Activated T-helper 1 cell treated with anti-CD3 and anti-CD28 coated beads, Interleukin-12 subunit alpha, Interleukin-12 subunit beta, Interleukin-2, Interleukin-4 antibody, amounts not matched to agents 30 ng/mL and 10 ng/mL and 1 ng/mL, durations not matched to agents 14 hours and 24 hours and 36 hours (primary cell): ENCODE measurements around the gene KCNQ1. TPM values are rescaled to one million over a fixed set of nuclear protein-coding genes. Genes with fewer than 3 reads are reported as not detected.

Source experiments
- DNase-seq: peaks from one replicate; pipeline ENCODE4 v3.0.0; 2021; ENCODE audit warnings: low spot score
- H3K27ac Mint-ChIP-seq: one replicate; pipeline ENCODE4 v1.8.0; 2021; ENCODE audit warnings: mild to moderate bottlenecking, mixed read lengths
- H3K27me3 Mint-ChIP-seq: one replicate; pipeline ENCODE4 v1.8.0; 2022; ENCODE audit warnings: mild to moderate bottlenecking, moderate library complexity, mixed read lengths; ENCODE audit not compliant: insufficient read depth
- H3K36me3 Mint-ChIP-seq: one replicate; pipeline ENCODE4 v1.8.0; 2021; ENCODE audit warnings: low read depth, mixed read lengths
- H3K4me1 Mint-ChIP-seq: one replicate; pipeline ENCODE4 v1.8.0; 2021; ENCODE audit warnings: low read depth, mixed read lengths
- H3K4me3 Mint-ChIP-seq: one replicate; pipeline ENCODE4 v1.8.0; 2021; ENCODE audit warnings: mild to moderate bottlenecking, moderate library complexity, mixed read lengths
- H3K9me3 Mint-ChIP-seq: one replicate; pipeline ENCODE4 v1.8.0; 2021; ENCODE audit warnings: mixed read lengths
- intact Hi-C: fragments of 100-400 bp; cut with micrococcal nuclease; formaldehyde crosslinking; loops from one replicate; pipeline ENCODE4 v1.15.1; 2024
- total RNA-seq: library from RNA; stranded (reverse); gene quantifications from 2 replicates; pipeline ENCODE4 v1.2.3, GENCODE V29; 2022

KCNQ1 gene
- total RNA-seq, 1 donor from 2014 or later: 6.4 TPM

DNA sequence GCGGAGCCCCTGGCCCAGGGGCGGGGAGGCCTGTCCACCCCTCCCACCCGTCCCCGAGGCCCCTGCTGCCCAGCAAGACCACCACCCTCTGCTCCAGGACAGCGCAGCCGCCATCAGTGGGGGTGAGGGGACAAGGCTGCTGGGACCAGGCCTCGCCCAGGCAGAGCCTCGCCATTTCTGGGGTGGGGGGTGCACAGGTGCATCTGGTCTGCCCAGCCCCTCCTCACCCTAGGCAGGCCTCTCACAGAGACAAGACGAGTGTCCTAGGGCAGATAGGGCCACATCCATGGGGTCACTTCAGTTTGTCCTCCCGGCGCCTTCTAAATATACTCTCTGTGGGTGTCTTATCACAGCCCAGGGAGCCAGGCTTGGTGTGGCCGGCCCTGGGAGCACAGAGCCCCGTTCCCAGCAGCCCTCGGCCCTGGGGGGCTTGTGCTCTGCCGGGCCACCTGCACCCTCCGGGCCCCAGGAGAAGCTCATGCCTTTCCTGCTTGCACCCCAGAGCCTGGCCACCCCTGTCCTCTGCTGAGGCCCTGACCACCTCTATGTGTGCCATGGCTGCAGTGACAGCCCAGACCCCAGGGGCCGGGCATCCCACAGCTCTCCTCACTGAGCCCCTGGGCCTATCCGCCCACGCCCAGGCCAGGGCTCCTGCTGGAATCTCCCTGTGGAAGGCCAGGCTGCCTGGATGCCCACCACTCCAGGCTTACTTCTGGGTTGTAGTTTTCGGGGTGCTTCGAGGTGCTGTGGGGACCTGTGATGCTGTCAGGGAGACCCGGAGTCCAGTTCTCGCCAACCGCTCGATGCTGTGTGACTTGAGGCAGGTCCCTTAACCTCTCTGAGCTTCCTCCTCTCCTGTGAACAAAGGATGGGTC lies 70.8 kb downstream of the KCNQ1 start:
- H3K27ac Mint-ChIP-seq: no peak overlapping the region
- no peaks in the 10 kb centered on the region for H3K27me3 Mint-ChIP-seq
- no peaks in the 10 kb centered on the region for H3K9me3 Mint-ChIP-seq
- H3K4me3 Mint-ChIP-seq: no peak overlapping the region
- intact Hi-C loops: no loop called here
- no peaks in the 10 kb centered on the region for H3K4me1 Mint-ChIP-seq
- no peaks in the 10 kb centered on the region for H3K36me3 Mint-ChIP-seq
- DNase-seq: no peak

DNA sequence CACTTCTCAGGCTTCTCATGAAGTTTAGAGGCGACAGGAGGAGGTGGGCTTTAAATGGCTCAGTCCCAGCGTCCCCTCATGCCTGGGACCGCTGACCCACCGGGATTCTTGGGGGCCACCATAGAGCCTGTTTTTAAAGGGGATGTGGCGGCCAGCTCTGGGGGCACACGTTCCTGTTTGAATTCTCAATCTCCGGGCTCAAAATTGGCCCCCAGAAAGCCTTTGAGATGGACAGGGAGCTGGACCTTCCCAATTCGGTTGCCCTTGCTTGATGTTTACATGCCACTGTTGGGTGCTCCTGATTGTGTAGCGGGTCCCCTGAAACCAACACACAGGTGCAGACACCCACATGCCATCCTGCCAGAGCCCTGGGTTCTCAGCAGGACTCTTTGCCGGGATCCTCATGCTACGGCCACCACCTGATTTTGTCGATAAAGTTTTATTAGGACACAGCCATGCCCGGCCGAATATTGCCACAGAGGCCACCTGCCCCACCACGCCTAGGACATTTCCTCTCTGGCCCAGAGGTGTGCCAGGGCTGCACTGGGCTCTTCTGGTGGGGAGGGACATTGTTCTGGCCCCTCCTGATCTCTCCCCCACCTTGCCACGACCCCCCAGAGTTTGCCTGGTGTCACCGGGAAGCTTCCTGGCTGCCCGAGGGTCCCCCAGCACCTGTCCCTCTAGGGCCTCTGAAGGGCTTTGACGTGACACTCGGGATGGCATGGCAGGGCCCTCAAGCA lies 71.6 kb downstream of the KCNQ1 start:
- intact Hi-C loops: no loop called here
- Mint-ChIP-seq H3K36me3 (no peaks in the 10 kb centered on the region), H3K27ac (no peak overlapping the region), H3K9me3 (no peaks in the 10 kb centered on the region), H3K4me3 (no peak overlapping the region), H3K4me1 (no peaks in the 10 kb centered on the region), H3K27me3 (no peaks in the 10 kb centered on the region)
- DNase-seq: no peak

DNA sequence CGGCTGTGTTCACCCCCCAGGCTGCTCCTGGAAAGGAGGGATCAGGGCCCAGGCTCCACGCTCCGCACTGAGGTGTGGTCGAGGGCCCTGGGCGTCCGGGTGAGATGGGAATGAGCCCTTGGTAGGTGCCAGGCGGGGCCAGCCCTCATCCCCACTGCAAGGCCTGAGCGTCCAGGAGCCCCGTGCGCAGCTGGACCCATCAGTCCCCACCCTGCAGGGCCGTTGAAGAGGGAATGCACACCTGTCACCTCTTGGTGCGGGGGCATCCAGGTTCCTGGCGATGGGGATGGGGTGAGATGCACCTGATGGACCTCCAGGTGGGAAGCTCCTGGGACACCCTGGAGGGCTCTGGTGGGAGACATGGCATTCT lies 72.2 kb downstream of the KCNQ1 start:
- no peaks in the 10 kb centered on the region for H3K9me3 Mint-ChIP-seq
- intact Hi-C loops: no loop called here
- no peaks in the 10 kb centered on the region for H3K36me3 Mint-ChIP-seq
- no peaks in the 10 kb centered on the region for H3K27me3 Mint-ChIP-seq
- no peak overlapping the region for H3K4me3 Mint-ChIP-seq
- no peaks in the 10 kb centered on the region for H3K4me1 Mint-ChIP-seq
- no peak for DNase-seq
- H3K27ac Mint-ChIP-seq: no peak overlapping the region

DNA sequence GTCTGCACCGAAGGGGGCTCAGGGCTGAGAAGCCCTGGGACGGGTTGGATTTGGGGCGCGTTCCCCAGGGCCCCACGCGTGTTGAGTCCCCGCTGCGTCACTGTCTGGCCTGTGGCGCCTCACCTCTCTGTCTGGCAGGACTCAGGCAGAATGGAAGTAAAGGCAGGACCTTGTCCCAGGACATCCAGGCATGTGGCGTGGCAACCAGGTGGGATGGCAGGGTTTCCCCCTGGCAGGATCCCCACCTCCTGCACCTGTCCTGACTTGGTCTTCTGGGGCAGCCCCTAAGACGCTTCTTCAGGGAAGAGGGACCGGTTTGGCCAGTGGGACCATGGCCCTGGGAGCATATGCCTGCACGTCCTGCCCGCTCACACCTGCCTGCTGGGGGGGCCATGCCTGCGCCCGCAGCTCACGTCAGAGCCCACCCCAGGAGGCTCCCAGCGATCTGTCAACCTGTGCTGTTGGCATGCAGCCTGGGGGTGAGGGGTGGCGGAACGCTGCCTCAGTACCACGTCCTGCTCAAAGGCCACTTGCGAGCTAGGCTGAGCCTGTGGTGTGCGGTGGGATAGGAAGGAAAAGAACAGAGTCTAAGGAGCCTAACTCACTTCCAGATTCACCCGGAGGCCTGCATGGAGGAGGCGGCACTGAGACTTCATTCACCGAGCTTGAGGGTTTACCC lies 72.7 kb downstream of the KCNQ1 start:
- H3K9me3 Mint-ChIP-seq: no peaks in the 10 kb centered on the region
- no peak for DNase-seq
- H3K27ac Mint-ChIP-seq: no peak overlapping the region
- no peak overlapping the region for H3K4me3 Mint-ChIP-seq
- no peaks in the 10 kb centered on the region for H3K4me1 Mint-ChIP-seq
- intact Hi-C loops: no loop called here
- no peaks in the 10 kb centered on the region for H3K36me3 Mint-ChIP-seq
- H3K27me3 Mint-ChIP-seq: no peaks in the 10 kb centered on the region

DNA sequence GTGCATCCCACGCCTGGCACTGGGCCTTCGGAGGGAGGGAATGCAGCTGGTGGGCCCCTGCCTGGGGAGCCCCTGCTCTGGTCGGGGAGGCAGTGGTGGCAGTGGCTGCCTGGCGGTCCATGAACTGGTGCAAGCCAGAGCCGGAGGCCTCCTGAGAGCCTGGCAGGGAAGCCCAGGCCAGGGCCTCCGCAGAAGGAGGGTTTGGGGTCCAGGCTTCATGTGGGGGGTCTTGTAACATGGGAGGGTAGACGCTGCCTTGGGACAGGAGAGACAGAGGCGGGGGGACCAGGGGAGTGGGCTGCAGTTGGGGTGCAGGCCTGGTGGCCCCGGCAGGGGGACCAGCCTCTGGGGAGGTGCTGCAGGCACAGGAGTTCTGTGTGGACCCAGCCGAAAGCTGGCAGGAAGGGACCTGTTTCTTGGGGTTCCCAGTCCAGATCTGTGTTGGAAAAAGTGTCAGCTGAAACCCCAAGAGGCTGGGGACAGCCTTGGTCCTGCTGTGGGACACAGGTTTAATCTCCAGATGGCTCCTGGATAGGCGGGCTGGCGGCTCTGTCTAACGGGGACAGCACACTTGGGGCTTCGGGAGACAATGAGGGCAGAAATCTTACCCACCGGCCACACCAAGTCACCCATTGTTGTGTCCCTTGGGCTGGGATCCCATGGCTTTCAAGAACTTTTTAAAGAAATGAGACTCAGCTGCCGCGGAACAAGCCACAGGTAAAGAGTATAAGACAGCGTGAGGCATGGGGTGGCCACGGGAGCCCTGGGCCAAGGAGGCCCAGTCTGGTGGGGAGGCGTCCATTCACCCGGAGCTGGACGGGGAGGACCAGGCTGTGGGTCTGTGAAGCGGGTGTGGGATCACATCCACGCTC lies 73.5 kb downstream of the KCNQ1 start:
- H3K4me3 Mint-ChIP-seq: no peak overlapping the region
- no peaks in the 10 kb centered on the region for H3K4me1 Mint-ChIP-seq
- H3K27ac Mint-ChIP-seq: no peak overlapping the region
- no peak for DNase-seq
- H3K9me3 Mint-ChIP-seq: no peaks in the 10 kb centered on the region
- no peaks in the 10 kb centered on the region for H3K27me3 Mint-ChIP-seq
- no peaks in the 10 kb centered on the region for H3K36me3 Mint-ChIP-seq
- intact Hi-C loops: no loop called here

DNA sequence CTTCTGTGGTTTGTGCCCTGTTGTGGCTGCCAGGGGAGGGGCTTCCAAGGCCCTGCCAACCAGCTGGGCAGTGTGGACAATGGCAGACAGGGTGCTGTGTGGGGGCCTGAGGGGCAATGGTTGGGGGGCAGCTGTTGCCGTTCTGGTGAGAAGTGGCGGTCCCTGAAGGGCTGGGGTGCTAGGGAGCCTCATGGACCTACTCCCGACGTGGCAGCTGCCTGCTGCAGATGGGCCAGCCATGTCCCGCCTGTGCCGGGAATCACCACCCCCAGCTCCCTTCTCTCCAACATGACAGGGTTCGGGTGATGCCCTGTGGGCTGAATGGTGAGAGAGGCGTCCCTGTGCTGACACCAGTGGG lies 74.2 kb downstream of the KCNQ1 start:
- DNase-seq: no peak
- H3K4me1 Mint-ChIP-seq: no peaks in the 10 kb centered on the region
- H3K27me3 Mint-ChIP-seq: no peaks in the 10 kb centered on the region
- H3K36me3 Mint-ChIP-seq: no peaks in the 10 kb centered on the region
- no peak overlapping the region for H3K27ac Mint-ChIP-seq
- H3K4me3 Mint-ChIP-seq: no peak overlapping the region
- H3K9me3 Mint-ChIP-seq: no peaks in the 10 kb centered on the region
- intact Hi-C loops: no loop called here

DNA sequence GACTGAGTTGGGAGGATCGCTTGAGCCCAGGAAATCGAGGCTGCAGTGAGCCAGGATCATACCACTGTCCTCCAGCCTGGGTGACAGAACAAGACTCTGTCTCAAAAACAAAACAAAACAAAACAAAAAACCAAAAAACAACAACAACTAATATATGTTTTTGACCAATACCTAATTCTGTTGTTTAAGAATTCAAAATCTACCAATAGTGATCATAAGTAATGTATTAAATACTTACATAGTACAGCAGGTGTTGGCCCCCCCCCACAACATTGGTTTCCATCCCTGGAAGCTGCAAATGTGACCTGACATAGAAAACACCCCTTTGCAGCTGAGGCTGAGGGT lies 74.7 kb downstream of the KCNQ1 start:
- Mint-ChIP-seq H3K36me3 (no peaks in the 10 kb centered on the region), H3K27me3 (no peaks in the 10 kb centered on the region), H3K27ac (no peak overlapping the region), H3K9me3 (no peaks in the 10 kb centered on the region), H3K4me3 (no peak overlapping the region), H3K4me1 (no peaks in the 10 kb centered on the region)
- no peak for DNase-seq
- intact Hi-C loops: no loop called here

DNA sequence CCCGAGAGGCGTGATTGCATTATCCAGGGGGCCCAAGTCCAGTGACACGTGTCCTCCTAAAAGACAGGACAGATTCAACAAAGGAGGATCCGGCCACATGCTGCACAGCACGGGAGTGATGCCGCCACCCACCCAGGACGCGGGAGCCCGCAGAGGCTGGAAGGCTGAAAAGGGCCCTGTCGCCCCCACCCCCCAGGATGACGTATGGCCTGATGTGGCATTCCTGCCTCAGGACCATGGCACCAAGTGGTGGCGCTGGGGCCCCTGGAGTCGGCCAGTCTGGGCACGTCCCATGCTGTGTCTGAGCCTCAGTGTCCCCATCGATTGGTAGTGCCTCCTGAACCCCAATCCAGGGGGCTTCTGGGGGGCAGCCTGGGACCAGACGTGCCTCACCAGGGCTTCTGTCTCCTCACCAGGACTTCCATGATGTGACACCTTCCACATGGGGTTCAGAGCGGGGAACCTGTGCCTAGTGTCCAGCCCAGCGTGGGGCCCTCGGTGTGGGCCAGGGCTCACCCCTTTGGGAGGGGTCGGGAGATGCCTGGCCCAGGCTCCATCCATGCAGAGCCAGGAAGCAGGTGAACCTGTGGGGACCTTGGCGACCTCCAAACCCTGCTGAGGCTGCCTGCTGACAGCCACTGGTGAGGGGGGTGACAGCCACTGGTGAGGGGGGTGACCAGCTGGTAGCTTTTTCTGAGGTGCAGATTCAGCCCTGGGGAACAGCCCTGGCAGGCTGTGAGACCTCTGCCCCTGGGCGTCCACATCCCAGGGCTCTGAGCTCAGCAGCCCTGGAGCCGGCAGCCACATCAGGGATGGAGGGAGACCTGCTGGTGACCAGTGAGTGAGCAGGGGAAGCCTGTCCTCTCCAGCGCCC lies 75.3 kb downstream of the KCNQ1 start:
- no peak for DNase-seq
- Mint-ChIP-seq H3K4me1 (no peaks in the 10 kb centered on the region), H3K27ac (no peak overlapping the region), H3K9me3 (no peaks in the 10 kb centered on the region), H3K36me3 (no peaks in the 10 kb centered on the region), H3K27me3 (no peaks in the 10 kb centered on the region), H3K4me3 (no peak overlapping the region)
- intact Hi-C loops: no loop called here

DNA sequence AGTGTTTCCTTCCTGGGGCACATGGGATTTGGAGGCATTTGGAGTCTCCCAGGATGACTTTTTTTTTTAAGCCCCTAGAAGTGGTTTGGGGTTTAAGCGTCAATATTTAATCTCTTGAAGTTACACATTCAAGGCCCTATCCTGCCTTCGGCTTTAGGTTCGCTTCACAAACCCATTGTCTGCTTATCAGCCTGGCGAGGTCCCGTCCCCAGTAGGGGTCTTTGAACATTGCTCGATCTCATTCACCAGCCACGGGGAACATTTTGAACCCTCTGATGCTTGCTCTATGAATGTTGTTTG lies 75.9 kb downstream of the KCNQ1 start:
- Mint-ChIP-seq H3K27ac (no peak overlapping the region), H3K27me3 (no peaks in the 10 kb centered on the region), H3K36me3 (no peaks in the 10 kb centered on the region), H3K9me3 (no peaks in the 10 kb centered on the region), H3K4me1 (no peaks in the 10 kb centered on the region), H3K4me3 (no peak overlapping the region)
- intact Hi-C loops: no loop called here
- no peak for DNase-seq

DNA sequence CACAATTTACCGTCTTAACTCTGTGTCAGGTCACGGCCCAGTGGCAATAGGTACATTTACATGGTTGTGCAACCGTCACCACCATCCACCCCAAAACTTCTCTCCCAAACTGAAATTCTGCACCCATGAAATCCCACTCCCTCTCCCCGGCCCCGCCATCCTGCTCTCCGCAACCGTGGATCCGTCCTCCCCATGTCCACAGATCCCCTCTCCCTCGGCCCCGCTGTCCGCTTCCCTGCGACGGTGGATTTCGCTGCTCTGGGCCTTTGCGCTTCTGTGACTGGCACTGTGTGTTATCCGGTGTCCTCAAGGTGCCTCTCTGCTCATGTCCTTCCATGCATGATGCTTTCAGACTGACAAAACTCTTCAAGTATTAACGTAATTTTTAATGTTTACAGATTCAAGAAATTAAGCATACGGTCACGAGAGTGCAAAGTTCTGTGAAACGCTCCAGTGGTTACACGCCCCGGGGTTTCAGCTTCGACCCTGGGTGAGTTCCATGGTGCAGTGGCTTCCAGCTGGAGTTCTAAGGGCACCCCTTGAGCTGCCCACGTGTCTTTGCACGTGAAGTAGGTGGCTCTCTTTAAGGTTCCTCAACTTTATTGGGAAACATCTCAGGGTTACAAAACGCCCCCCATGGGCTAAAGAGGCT lies 76.4 kb downstream of the KCNQ1 start:
- intact Hi-C loops: no loop called here
- Mint-ChIP-seq H3K4me3 (no peak overlapping the region), H3K36me3 (no peaks in the 10 kb centered on the region), H3K27me3 (no peaks in the 10 kb centered on the region), H3K9me3 (no peaks in the 10 kb centered on the region), H3K4me1 (no peaks in the 10 kb centered on the region), H3K27ac (no peak overlapping the region)
- DNase-seq: no peak

DNA sequence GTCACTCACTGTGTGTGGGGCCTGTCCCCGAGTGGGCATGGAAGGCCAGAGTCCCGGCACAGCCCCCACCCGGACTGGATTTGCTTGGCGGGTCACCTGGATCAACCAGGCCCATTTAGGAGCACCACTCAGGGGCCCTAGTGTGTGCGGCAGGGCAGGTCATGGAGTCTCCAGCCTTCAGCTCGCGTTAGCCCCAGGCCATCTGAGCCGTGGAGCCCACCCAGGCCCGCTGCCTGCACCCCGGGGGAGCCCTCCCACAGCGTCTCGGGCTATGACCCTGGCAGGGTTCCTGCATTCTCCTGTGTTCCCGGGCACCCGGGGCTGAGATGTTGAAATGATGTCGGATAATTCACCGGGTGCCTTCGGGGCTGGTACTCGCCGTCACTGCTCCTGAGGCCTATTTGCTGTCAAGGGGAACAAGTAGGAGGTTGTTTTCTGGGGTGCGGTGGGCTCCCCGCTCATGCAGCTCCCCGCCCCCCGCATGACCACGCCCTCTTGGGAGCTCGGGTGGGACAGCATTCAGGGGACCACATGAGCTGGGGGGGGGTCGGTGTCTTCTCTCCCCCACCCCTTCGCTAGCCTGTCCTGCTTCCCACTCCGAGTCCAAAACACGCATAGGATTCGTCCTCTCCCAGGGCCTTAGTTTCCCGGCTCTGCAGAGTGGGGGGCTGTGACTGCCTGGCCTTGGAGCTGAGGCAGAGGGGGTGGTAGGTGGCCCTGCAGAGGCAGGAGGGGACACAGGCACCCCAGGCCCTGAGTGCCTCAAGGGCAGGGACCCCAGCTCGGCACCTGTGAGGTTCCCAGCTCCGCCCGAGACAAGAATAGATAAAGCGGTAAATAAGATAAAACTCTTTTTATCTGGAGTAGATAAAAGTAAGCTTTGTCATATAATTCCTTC lies 77.2 kb downstream of the KCNQ1 start:
- intact Hi-C loops: no loop called here
- DNase-seq: no peak
- Mint-ChIP-seq H3K27ac (no peak overlapping the region), H3K4me3 (no peak overlapping the region), H3K36me3 (no peaks in the 10 kb centered on the region), H3K4me1 (no peaks in the 10 kb centered on the region), H3K9me3 (no peaks in the 10 kb centered on the region), H3K27me3 (no peaks in the 10 kb centered on the region)
